Activated CD4-positive, alpha-beta T cell treated with anti-CD3 and anti-CD28 coated beads for 1 hour (primary cell): ENCODE measurements around the gene PSRC1.

Experiments
- DNase-seq: peaks from one replicate; pipeline ENCODE4 v3.0.0-alpha.2; 2020

The PSRC1 gene

DNA sequence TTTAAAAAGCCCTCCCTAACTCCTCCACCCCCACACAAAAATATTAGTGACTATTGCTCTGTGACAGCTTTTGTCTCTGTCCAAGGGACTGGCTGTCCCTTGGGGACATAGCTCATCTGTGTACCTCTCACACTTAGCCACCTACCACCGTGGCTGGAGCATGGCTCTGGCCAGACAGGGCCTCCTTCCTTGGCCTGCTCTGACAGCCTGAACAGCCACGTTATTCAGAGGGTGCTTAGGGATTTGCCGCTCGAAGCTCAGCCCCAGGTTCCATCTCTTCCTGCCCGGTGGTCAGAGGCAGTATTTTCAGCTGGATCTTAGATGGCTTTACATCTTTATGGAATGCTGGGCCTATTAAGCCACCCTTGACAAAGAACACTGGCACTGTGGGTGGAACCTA lies 39.7 kb downstream of the PSRC1 start:
- DNase-seq = no peak

DNA sequence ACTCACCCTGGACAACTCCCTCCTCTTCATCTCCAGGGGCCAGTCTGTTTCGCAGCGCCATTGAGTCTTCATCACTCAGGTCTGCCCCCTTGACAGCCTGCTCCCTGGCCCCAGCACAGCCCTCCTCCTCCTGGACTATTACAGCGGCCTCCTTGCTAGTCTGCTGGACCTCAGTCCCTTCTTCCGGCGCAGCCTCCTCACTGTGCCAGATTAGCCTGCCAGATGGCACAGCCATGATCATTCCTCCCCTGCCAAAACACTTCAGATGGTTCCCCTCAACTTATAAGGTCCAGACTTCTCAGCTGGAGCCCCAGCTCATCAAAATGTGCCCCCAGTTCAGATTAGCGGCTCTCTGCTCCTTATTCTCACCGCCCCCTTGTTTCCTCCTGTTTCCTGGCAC lies 40.6 kb downstream of the PSRC1 start:
- DNase-seq = no peak

GRCh38 chr1:109241841-109242345 lies 41.1 kb downstream of the PSRC1 start:
- DNase-seq = no peak

- DNase-seq = no peak
Observed at GRCh38 chr1:109241344-109241743, 41.6 kb downstream of the PSRC1 start.

GRCh38 chr1:109240158-109241152 lies 42.5 kb downstream of the PSRC1 start:
- DNase-seq = no peak

DNA sequence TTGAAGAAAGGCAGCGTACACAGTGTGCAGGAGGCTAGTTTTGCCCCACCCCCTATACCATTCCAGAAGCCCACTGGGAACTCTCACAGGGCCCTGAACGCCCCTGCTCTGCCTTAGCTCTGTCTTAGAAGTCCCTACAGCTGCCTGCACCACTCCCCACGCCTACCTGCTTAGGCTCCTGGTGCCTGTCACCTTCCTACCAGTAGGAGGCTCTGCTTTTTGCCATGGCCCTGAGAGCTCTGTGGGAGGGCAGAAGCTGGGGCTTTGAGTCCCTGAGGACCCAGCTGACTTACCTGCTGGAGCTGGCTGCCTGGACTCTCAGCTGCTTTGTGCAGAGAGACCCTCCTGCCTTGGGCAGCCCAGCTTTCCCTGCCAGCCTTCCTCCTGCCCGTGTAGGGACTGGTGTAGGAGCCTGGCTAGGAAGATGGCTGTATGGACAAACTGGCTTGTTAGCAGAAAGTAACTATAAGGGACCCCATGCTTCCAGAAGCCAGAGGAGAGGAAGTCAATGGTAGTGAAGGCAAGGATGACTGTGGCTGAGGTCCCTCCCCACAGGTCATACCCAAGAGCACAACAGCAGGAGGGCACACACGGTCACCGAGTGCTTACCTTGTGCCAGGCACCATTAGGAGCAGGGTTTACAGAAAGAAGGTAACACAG lies 43.4 kb downstream of the PSRC1 start:
- DNase-seq = no peak

GRCh38 chr1:109239047-109239408 lies 43.9 kb downstream of the PSRC1 start:
- DNase-seq = no peak

DNA sequence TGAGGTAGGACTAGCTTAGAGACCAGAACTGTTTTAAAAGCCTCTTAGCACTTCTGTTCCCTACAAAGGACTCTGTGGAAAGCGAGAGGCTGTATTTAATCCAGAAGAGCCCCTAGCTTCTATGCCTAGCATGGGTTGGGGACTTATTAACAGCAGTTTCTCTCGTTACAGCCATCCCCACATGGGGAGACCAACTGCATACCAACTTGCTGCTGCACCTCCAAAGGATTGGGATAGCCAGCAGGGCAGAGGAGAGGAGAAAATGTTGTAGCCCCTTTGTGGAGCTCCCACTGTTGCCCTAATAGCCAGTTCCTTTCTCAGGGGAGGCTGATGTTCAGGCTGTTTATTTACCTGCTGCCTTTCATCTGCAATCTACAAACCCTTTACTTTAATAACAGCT lies 44.6 kb downstream of the PSRC1 start:
- DNase-seq = no peak

DNA sequence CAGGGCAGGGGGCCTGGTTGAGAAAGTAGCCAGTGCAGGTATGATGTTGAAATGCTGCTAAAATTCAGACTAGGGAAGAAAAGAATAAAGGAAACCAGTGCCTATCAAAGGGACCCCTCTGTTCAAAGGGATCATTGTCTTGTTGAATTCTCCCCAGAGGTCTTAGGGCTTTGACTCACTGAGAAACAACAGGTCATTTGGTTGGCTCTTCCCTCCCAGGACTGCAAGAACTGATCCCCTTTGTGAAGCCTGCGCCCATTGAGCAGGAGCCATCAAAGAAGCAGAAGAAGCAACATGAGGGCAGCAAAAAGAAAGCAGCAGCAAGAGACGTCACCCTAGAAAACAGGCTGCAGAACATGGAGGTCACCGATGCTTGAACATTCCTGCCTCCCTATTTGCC lies 45.4 kb downstream of the PSRC1 start:
- DNase-seq = no peak

- DNase-seq = no peak
Observed at GRCh38 chr1:109235137-109235536, 47.8 kb downstream of the PSRC1 start.

- DNase-seq = no peak
Observed at GRCh38 chr1:109231066-109231465, 51.9 kb downstream of the PSRC1 start.
